ENCODE data around the gene HMGXB4. TPM values are rescaled to one million over a fixed set of nuclear protein-coding genes. Genes with fewer than 3 reads are reported as not detected.

The HMGXB4 gene
- total and polyA plus RNA-seq, 7 donors, result 9.7 to 20.9 (median 14.8) TPM

DNA sequence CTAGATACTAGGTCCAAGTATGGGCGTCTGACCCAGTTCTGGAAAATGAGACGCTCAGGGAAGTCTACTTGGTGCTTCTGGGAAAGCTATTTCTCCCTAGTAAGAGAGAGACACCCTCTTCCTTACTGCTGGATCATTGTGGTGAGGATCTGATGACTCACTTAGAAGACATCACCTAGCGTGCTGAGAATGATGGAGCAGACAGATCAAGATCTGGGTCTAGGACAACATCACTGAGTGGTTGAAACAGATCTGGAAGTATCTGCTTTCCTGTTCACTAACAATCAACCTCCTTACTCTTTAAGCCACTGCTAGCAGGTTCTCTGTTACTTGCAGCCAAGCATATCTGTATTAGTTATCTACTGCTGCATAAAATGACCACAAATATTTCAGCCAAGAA is 38.3 kb upstream of the HMGXB4 start:
- Histone ChIP-seq H3K27me3 (no peaks in the 10 kb centered on the region), H3K4me3 (no peak overlapping the region), H3K4me1 (no peaks in the 10 kb centered on the region), H3K36me3 (no peaks in the 10 kb centered on the region), H3K9me3 (no peaks in the 10 kb centered on the region), H3K27ac (no peak overlapping the region)
- TF ChIP-seq EP300 (IDR thresholded peaks at IDR 0.05) (no peak), POLR2A (IDR thresholded peaks at IDR 0.05) (no peak), POLR2AphosphoS5 (IDR thresholded peaks at IDR 0.05) (no peak)
- TF ChIP-seq, protein P1, sequence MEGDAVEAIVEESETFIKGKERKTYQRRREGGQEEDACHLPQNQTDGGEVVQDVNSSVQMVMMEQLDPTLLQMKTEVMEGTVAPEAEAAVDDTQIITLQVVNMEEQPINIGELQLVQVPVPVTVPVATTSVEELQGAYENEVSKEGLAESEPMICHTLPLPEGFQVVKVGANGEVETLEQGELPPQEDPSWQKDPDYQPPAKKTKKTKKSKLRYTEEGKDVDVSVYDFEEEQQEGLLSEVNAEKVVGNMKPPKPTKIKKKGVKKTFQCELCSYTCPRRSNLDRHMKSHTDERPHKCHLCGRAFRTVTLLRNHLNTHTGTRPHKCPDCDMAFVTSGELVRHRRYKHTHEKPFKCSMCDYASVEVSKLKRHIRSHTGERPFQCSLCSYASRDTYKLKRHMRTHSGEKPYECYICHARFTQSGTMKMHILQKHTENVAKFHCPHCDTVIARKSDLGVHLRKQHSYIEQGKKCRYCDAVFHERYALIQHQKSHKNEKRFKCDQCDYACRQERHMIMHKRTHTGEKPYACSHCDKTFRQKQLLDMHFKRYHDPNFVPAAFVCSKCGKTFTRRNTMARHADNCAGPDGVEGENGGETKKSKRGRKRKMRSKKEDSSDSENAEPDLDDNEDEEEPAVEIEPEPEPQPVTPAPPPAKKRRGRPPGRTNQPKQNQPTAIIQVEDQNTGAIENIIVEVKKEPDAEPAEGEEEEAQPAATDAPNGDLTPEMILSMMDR (IDR thresholded peaks at IDR 0.05), result no peak
- 81 to 86% methylated on average over 3 of the region's 3 CpGs for WGBS, 2 donors
- intact Hi-C loops (cut with DNase I), result no loop called here
- DNase-seq, result no peak

DNA sequence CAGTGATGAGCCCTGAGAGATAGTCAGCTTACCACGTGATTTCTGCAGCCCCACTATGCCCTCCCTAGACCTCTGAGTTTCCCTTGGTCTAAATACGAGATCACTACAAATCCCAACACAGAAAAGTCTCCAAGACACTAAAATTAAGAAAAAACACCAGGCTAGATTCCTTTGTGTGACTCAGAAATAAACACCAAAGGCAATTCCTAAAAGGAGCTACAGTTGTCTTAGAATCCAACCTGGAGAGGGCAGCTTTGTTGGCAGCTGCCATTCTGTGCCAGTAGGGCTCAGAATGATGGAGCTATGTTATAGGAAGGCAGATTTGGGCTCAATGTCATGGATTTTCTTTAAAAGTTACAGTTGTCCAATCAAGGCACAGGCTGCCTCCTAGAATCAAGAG is 37.1 kb upstream of the HMGXB4 start:
- no peak overlapping the region for H3K4me3 ChIP-seq
- 79 to 81% methylated on average over 2 of the region's 2 CpGs for WGBS, 2 donors
- no peaks in the 10 kb centered on the region for H3K36me3 ChIP-seq
- no peaks in the 10 kb centered on the region for H3K27me3 ChIP-seq
- H3K27ac ChIP-seq, result no peak overlapping the region
- H3K9me3 ChIP-seq, result no peaks in the 10 kb centered on the region
- no peak for TF ChIP-seq POLR2AphosphoS5 (IDR thresholded peaks at IDR 0.05)
- TF ChIP-seq, protein P1 (IDR thresholded peaks at IDR 0.05), result no peak
- no peak for TF ChIP-seq POLR2A (IDR thresholded peaks at IDR 0.05)
- no peak for TF ChIP-seq EP300 (IDR thresholded peaks at IDR 0.05)
- DNase-seq, result no peak
- no peaks in the 10 kb centered on the region for H3K4me1 ChIP-seq
- intact Hi-C loops (cut with DNase I), result no loop called here

DNA sequence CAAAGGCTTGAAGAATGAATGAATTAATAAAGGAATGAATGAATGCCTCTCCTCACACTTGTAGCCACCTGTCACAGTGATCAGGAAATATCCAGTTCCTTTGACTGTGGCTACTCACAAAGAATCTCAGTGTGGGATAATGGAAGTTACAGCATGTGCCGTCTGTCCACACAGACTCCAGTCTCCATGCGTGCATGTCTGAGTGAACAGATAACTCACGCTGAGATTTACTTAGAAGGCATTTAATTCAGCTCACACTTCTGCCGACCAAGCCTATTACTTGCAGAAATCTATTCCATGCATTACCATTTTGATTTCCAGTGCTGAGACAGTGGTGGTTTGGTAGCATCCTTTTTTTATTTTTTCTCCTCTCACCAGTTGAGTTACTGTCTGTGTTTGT is 32.3 kb upstream of the HMGXB4 start:
- whole genome bisulfite sequencing, 2 donors, result 87% methylated on average over 4 of the region's 4 CpGs
- TF ChIP-seq, protein P1 (IDR thresholded peaks at IDR 0.05), result no peak
- no peak for TF ChIP-seq EP300 (IDR thresholded peaks at IDR 0.05)
- TF ChIP-seq POLR2AphosphoS5 (IDR thresholded peaks at IDR 0.05), result no peak
- TF ChIP-seq POLR2A (IDR thresholded peaks at IDR 0.05), result no peak
- DNase-seq, result no peak
- no peaks in the 10 kb centered on the region for H3K36me3 ChIP-seq
- intact Hi-C loops (cut with DNase I), result no loop called here
- H3K4me1 ChIP-seq, result no peaks in the 10 kb centered on the region
- H3K27me3 ChIP-seq, result peaks cover 0 to 8% (median 0%) of the 10 kb centered on the region in 3 donors
- no peak overlapping the region for H3K4me3 ChIP-seq
- no peak overlapping the region for H3K27ac ChIP-seq
- no peaks in the 10 kb centered on the region for H3K9me3 ChIP-seq

DNA sequence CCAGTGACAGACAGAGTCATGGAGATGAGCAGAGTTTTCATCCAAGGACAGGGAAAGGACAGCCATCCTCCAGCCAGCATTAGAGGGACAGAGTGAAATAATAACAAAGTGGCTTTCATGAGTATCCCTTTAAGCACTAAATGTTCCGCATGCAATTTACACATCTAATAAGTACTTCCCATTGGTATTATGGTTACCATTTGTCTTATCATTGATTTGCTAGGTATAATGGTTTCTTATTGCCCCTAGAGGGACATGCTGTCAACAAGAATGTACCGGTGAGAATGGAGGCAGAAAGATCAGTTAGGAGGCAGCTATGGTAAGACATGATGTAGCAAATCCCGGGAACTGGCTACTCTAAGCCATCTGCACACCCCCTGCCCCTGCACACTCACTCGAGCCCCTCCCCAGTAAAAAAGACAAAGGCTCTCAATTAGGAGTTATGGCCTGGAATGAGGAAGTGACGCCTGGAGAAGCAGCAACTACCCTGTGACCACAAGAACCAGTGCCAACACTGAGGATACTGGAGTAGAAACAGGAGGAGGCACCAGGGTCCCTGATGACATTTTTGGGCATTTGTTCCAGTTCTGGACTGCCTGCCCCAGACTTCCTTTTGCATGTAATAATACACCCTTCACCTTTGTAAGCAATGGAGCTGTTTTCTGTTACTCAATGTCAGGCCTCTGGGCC is 30.2 kb upstream of the HMGXB4 start:
- 66 to 67% methylated on average over 5 of the region's 5 CpGs for WGBS, 2 donors
- intact Hi-C loops (cut with DNase I), result no loop called here
- Histone ChIP-seq H3K36me3 (no peaks in the 10 kb centered on the region), H3K27ac (no peak overlapping the region), H3K4me1 (no peaks in the 10 kb centered on the region), H3K4me3 (no peak overlapping the region), H3K9me3 (no peaks in the 10 kb centered on the region), H3K27me3 (peaks cover 0 to 14% (median 0%) of the 10 kb centered on the region in 3 donors)
- no peak for DNase-seq
- no peak for TF ChIP-seq POLR2A (IDR thresholded peaks at IDR 0.05)
- TF ChIP-seq, protein P1 (IDR thresholded peaks at IDR 0.05), result no peak
- no peak for TF ChIP-seq POLR2AphosphoS5 (IDR thresholded peaks at IDR 0.05)
- TF ChIP-seq EP300 (IDR thresholded peaks at IDR 0.05), result no peak

DNA sequence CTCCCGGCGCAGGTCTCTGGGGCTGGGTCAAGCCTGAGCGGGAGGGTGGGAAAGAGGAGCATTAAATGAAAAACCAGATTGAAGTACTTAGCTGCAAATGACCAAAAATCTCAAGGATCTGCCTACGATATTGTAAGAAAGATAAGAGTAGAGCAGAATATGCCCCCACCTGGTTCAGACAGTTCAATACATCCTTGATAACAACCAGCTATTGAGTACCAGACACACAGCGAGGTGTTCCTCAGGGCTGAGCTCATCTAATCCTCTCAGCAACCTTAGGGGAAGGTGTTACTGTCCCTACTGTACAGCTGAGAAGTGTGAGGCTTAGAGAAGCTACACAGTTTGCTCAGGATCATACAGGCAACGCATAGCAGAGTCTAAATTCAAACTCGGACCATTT is 27.4 kb upstream of the HMGXB4 start:
- no peak overlapping the region for H3K27ac ChIP-seq
- TF ChIP-seq POLR2AphosphoS5 (IDR thresholded peaks at IDR 0.05) (no peak), EP300 (IDR thresholded peaks at IDR 0.05) (no peak), POLR2A (IDR thresholded peaks at IDR 0.05) (no peak)
- TF ChIP-seq, protein P1 (IDR thresholded peaks at IDR 0.05), result no peak
- H3K4me3 ChIP-seq, result no peak overlapping the region
- no peaks in the 10 kb centered on the region for H3K4me1 ChIP-seq
- no peaks in the 10 kb centered on the region for H3K9me3 ChIP-seq
- no peak for DNase-seq
- WGBS, 2 donors, result 75 to 89% methylated on average over 7 of the region's 7 CpGs
- H3K36me3 ChIP-seq, result no peaks in the 10 kb centered on the region
- peaks cover 0 to 14% (median 0%) of the 10 kb centered on the region in 3 donors for H3K27me3 ChIP-seq
- intact Hi-C loops (cut with DNase I), result no loop called here
